HCT116 (cell line): Measurements from ENCODE around the gene ZNF532. TPM values are rescaled to one million over a fixed set of nuclear protein-coding genes. Genes with fewer than 3 reads are reported as not detected.

Experiments used
- ATAC-seq: fragments of 200-7000 bp; cut with Tn5 transposase; 2 replicates; pipeline ENCODE4 v1.9.1; 2020; ENCODE audit warnings: mild to moderate bottlenecking, moderate library complexity
- BruUV-seq: library from RNA; stranded (reverse); fragments of 400-500 nt; replicated peaks from 2 replicates; lab custom pipeline; 2021; lab: Mats Ljungman, UMichigan
- CTCF ChIA-PET: fragments of 300-600 bp; sonication (Branson Sonifier 250); formaldehyde crosslinking; loops from one replicate; lab custom pipeline; 2021; ENCODE audit warnings: antibody characterized with exemption; lab: Charles Lee
- POLR2A ChIA-PET: fragments of 300-600, 350-600 bp; sonication (Branson Sonifier 250); formaldehyde crosslinking; loops from one replicate; lab custom pipeline; 2021; ENCODE audit warnings: antibody characterized with exemption; lab: Charles Lee
- RAD21 ChIA-PET, 2 experiments: fragments of 300-600 bp; sonication (Branson Sonifier 250); formaldehyde crosslinking; loops; one replicate each; lab custom pipeline; 2023; ENCODE audit warnings: low total read pairs in 2 of 2; ENCODE audit not compliant: uncharacterized antibody in 2 of 2, unreplicated experiment in 2 of 2, low non-redundant PET in 1 of 2; lab: Charles Lee
- DNase-seq: peaks from one replicate; pipeline ENCODE4 v3.0.0-alpha.2; 2010; ENCODE audit warnings: low read depth, low spot score
- H2AFZ ChIP-seq: fragments of 200-600 bp; shearing (Covaris generic), sonication (generic); 2 replicates; pipeline ENCODE4 v1.6.1; 2017; ENCODE audit warnings: low read depth, mixed run types, mixed read lengths, antibody characterized with exemption, low read length; ENCODE audit not compliant: poor library complexity, severe bottlenecking
- H3K27ac ChIP-seq: 2 replicates; pipeline ENCODE4 v1.5.1; 2012; ENCODE audit warnings: low read depth, low read length
- H3K27me3 ChIP-seq: fragments of 200-600 bp; sonication (generic); 2 replicates; pipeline ENCODE4 v1.6.1; 2016; ENCODE audit warnings: mixed run types, low read length, mixed read lengths; ENCODE audit not compliant: insufficient read depth
- H3K36me3 ChIP-seq, 2 experiments: fragments of 200-500 bp in 1 of 2; fragments of 200-600 bp in 1 of 2; sonication (Bioruptor generic) in 1 of 2; sonication (generic) in 1 of 2; 2 replicates each; pipeline versions ENCODE4 v1.5.1 to v1.6.1; 2014 to 2016; ENCODE audit warnings: low read length in 2 of 2, inconsistent platforms in 1 of 2, mixed read lengths in 1 of 2, mixed run types in 1 of 2; ENCODE audit not compliant: insufficient read depth in 2 of 2, control insufficient read depth in 1 of 2
- H3K4me1 ChIP-seq, 2 experiments: fragments of 200-600 bp in 1 of 2; sonication (generic) in 1 of 2; 2 replicates each; pipeline versions ENCODE4 v1.5.1 to v1.6.1; 2012 to 2017; ENCODE audit warnings: low read length in 2 of 2, inconsistent platforms in 1 of 2, mild to moderate bottlenecking in 1 of 2, mixed read lengths in 1 of 2, mixed run types in 1 of 2, moderate library complexity in 1 of 2; ENCODE audit not compliant: insufficient read depth in 2 of 2, control insufficient read depth in 1 of 2
- H3K4me2 ChIP-seq: fragments of 200-600 bp; sonication (generic); 2 replicates; pipeline ENCODE4 v1.6.1; 2017; ENCODE audit warnings: mixed run types, low read length, mixed read lengths
- H3K4me3 ChIP-seq, 2 experiments: fragments of 200-600 bp in 1 of 2; sonication (generic) in 1 of 2; replicated peaks in 1 of 2; 2 replicates each; pipeline ENCODE4 v1.5.1; 2011 to 2016; ENCODE audit warnings: low read length in 2 of 2, control low read depth in 1 of 2, low read depth in 1 of 2, mild to moderate bottlenecking in 1 of 2, mixed read lengths in 1 of 2, mixed run types in 1 of 2
- H3K79me2 ChIP-seq: fragments of 200-600 bp; sonication (generic); 2 replicates; pipeline ENCODE4 v1.6.1; 2017; ENCODE audit warnings: mild to moderate bottlenecking, mixed run types, low read length, moderate library complexity, mixed read lengths; ENCODE audit not compliant: insufficient read depth
- H3K9ac ChIP-seq: fragments of 200-600 bp; sonication (generic); 2 replicates; pipeline ENCODE4 v1.6.1; 2016; ENCODE audit warnings: low read length, mixed read lengths
- H3K9me2 ChIP-seq: fragments of 200-600 bp; sonication (generic), shearing (Covaris generic); 2 replicates; pipeline ENCODE4 v1.6.1; 2017; ENCODE audit warnings: mixed run types, mild to moderate bottlenecking, moderate library complexity; ENCODE audit not compliant: insufficient read depth
- H3K9me3 ChIP-seq, 2 experiments: fragments of 200-500 bp in 1 of 2; fragments of 200-600 bp in 1 of 2; sonication (Bioruptor generic) in 1 of 2; sonication (generic) in 1 of 2; 2 replicates each; pipeline ENCODE4 v1.6.1; 2014 to 2017; ENCODE audit warnings: low read length in 2 of 2, mixed read lengths in 2 of 2, inconsistent platforms in 1 of 2, low read depth in 1 of 2, mild to moderate bottlenecking in 1 of 2, mixed run types in 1 of 2, moderate library complexity in 1 of 2; ENCODE audit not compliant: control insufficient read depth in 1 of 2, insufficient read depth in 1 of 2
- H4K20me1 ChIP-seq: fragments of 200-600 bp; sonication (generic), shearing (Covaris generic); 2 replicates; pipeline ENCODE4 v1.6.1; 2017; ENCODE audit warnings: mixed run types, mild to moderate bottlenecking, moderate library complexity; ENCODE audit not compliant: insufficient read depth
- ATF3 ChIP-seq: IDR thresholded peaks from 2 replicates; pipeline ENCODE4 v1.6.1; 2012
- EGR1 ChIP-seq: IDR thresholded peaks from 2 replicates; pipeline ENCODE4 v1.6.1; 2012; ENCODE audit warnings: low read depth
- ELF1 ChIP-seq: IDR thresholded peaks from 2 replicates; pipeline ENCODE4 v1.6.1; 2012; ENCODE audit warnings: low read depth, borderline replicate concordance
- POLR2AphosphoS5 ChIP-seq: IDR thresholded peaks from 2 replicates; pipeline ENCODE4 v1.6.1; 2011; ENCODE audit warnings: mild to moderate bottlenecking, low read depth, low read length, moderate library complexity
- SRF ChIP-seq: IDR thresholded peaks from 2 replicates; pipeline ENCODE4 v1.6.1; 2012; ENCODE audit warnings: low read depth
- TCF7L2 ChIP-seq: IDR thresholded peaks from 2 replicates; pipeline ENCODE4 v1.7.0; 2011; ENCODE audit warnings: borderline replicate concordance, inconsistent platforms; ENCODE audit not compliant: insufficient read depth, insufficient read length; ENCODE audit errors: extremely low read depth
- ZBTB33 ChIP-seq: IDR thresholded peaks from 2 replicates; pipeline ENCODE4 v1.6.1; 2011; ENCODE audit warnings: mild to moderate bottlenecking, low read length, moderate library complexity; ENCODE audit not compliant: insufficient replicate concordance; ENCODE audit errors: extremely low read depth
- intact Hi-C: fragments of 100-400 bp; cut with micrococcal nuclease; formaldehyde crosslinking; loops from 2 replicates; pipeline ENCODE4 v1.10.0; 2022
- total RNA-seq: library from RNA; stranded (reverse); gene quantifications from one replicate; pipeline ENCODE4 v1.2.1, GENCODE V29; 2021; ENCODE audit not compliant: unreplicated experiment

Gene ZNF532
- total RNA-seq, 1 experiment from 2014 or later = 11.6 TPM

GRCh38 chr18:58866773-58867150 lies 2.1 kb downstream of the ZNF532 start:
- intact Hi-C loops = no loop called here
- POLR2A ChIA-PET = no interaction called here

More at GRCh38 chr18:58866773-58867150, 2.1 kb downstream of the ZNF532 start:
- no peak for DNase-seq
- no peaks in the 10 kb centered on the region for H3K79me2 ChIP-seq
- H3K27me3 ChIP-seq = no peaks in the 10 kb centered on the region
- RAD21 ChIA-PET = no interaction called here
- H4K20me1 ChIP-seq = no peaks in the 10 kb centered on the region
- H3K9me2 ChIP-seq = no peaks in the 10 kb centered on the region
- CTCF ChIA-PET = no interaction called here
- H3K4me1 ChIP-seq = peaks cover 7 to 22% of the 10 kb centered on the region in 2 experiments; a peak in 3 of 4 replicates
- H2AFZ ChIP-seq = no peak overlapping the region
- no peaks in the 10 kb centered on the region for H3K9me3 ChIP-seq
- no peak for ATAC-seq
- no peak overlapping the region for H3K9ac ChIP-seq
- H3K27ac ChIP-seq = no peak overlapping the region
- no peak for TF ChIP-seq ZBTB33
- TF ChIP-seq SRF = no peak
- TF ChIP-seq EGR1 = no peak
- TF ChIP-seq ATF3 = no peak
- no peak for TF ChIP-seq TCF7L2
- no peak for TF ChIP-seq POLR2AphosphoS5
- TF ChIP-seq ELF1 = no peak
- BruUV-seq = no TSS peak
- H3K4me2 ChIP-seq = no peak overlapping the region
- H3K4me3 ChIP-seq = no peak overlapping the region
- H3K36me3 ChIP-seq = no peaks in the 10 kb centered on the region
